Keratinocyte (primary cell): ENCODE results near the gene PIGL. TPM values are rescaled to one million over a fixed set of nuclear protein-coding genes. Genes with fewer than 3 reads are reported as not detected.
"Not testable (repeated sequence)": the region's sequence is repeated elsewhere in the genome, so short reads cannot be mapped to it uniquely, and the experiment has no call there.

ENCODE experiments used
- DNase-seq: peaks from one replicate; pipeline ENCODE4 v3.0.0-alpha.2; 2011; ENCODE audit warnings: low read depth, missing footprints, low spot score
- FAIRE-seq: peaks from 2 replicates; lab custom pipeline; 2011; peaks lifted over from hg19 to GRCh38; lab: Jason Lieb, UNC
- H2AFZ ChIP-seq: 2 replicates; pipeline ENCODE4 v1.6.0; 2012; ENCODE audit warnings: low read length, control low read depth, inconsistent platforms; ENCODE audit not compliant: control insufficient read depth
- H3K27ac ChIP-seq: 2 replicates; pipeline ENCODE4 v1.5.1; 2011; ENCODE audit warnings: low read length; ENCODE audit not compliant: control insufficient read depth, insufficient read depth
- H3K27me3 ChIP-seq: 3 replicates; pipeline ENCODE4 v1.6.0; 2011; ENCODE audit warnings: low read length; ENCODE audit not compliant: control insufficient read depth, insufficient read depth; ENCODE audit errors: extremely low read depth
- H3K36me3 ChIP-seq, 2 experiments: 2 replicates in 1 of 2; 3 replicates in 1 of 2; pipeline ENCODE4 v1.5.1; 2011; ENCODE audit warnings: low read length in 2 of 2, mild to moderate bottlenecking in 1 of 2; ENCODE audit not compliant: control insufficient read depth in 2 of 2, insufficient read depth in 2 of 2; ENCODE audit errors: extremely low read depth in 1 of 2
- H3K4me1 ChIP-seq: 3 replicates; pipeline ENCODE4 v1.5.1; 2011; ENCODE audit warnings: low read length; ENCODE audit not compliant: control insufficient read depth, insufficient read depth; ENCODE audit errors: extremely low read depth
- H3K4me2 ChIP-seq: 3 replicates; pipeline ENCODE4 v1.6.0; 2011; ENCODE audit warnings: low read depth, low read length; ENCODE audit not compliant: control insufficient read depth, insufficient read depth; ENCODE audit errors: extremely low read depth
- H3K4me3 ChIP-seq, 3 experiments: fragments of 200-600 bp in 1 of 3; sonication (generic) in 1 of 3; 2 replicates in 2 of 3; 3 replicates in 1 of 3; pipeline ENCODE4 v1.5.1; 2011 to 2016; ENCODE audit warnings: low read length in 3 of 3, mild to moderate bottlenecking in 3 of 3, control low read depth in 2 of 3, inconsistent platforms in 1 of 3, low read depth in 1 of 3, mixed read lengths in 1 of 3, mixed run types in 1 of 3, moderate library complexity in 1 of 3; ENCODE audit not compliant: control insufficient read depth in 2 of 3, insufficient read depth in 2 of 3; ENCODE audit errors: extremely low read depth in 1 of 3
- H3K79me2 ChIP-seq: 2 replicates; pipeline ENCODE4 v1.6.0; 2012; ENCODE audit warnings: low read length; ENCODE audit not compliant: control insufficient read depth, insufficient read depth
- H3K9ac ChIP-seq: 3 replicates; pipeline ENCODE4 v1.6.0; 2011; ENCODE audit warnings: low read length; ENCODE audit not compliant: control insufficient read depth, insufficient read depth; ENCODE audit errors: extremely low read depth
- H3K9me1 ChIP-seq: 3 replicates; pipeline ENCODE4 v1.6.0; 2011; ENCODE audit warnings: low read length; ENCODE audit not compliant: control insufficient read depth, insufficient read depth; ENCODE audit errors: extremely low read depth
- H3K9me3 ChIP-seq: 2 replicates; pipeline ENCODE4 v1.5.1; 2012; ENCODE audit warnings: low read depth, low read length; ENCODE audit not compliant: control insufficient read depth
- H4K20me1 ChIP-seq: 3 replicates; pipeline ENCODE4 v1.6.0; 2011; ENCODE audit warnings: low read length; ENCODE audit not compliant: control insufficient read depth, insufficient read depth; ENCODE audit errors: extremely low read depth
- CTCF ChIP-seq, 3 experiments: IDR thresholded peaks in 1 of 3; conservative IDR thresholded peaks in 1 of 3; optimal IDR thresholded peaks in 1 of 3; 2 replicates in 2 of 3; 3 replicates in 1 of 3; pipeline versions ENCODE3 to v1.5.1; 2011; ENCODE audit warnings: low read length in 3 of 3, mild to moderate bottlenecking in 3 of 3, moderate library complexity in 2 of 3, control low read depth in 1 of 3, inconsistent platforms in 1 of 3; ENCODE audit not compliant: insufficient read depth in 2 of 3; ENCODE audit errors: extremely low read depth in 1 of 3
- EZH2 ChIP-seq: IDR thresholded peaks from one replicate; pipeline ENCODE4 v1.6.1; 2012; ENCODE audit warnings: inconsistent platforms, mild to moderate bottlenecking, low read length, moderate library complexity
- dilution Hi-C: fragments of 300-500 bp; cut with MboI; formaldehyde crosslinking; loops from one replicate; pipeline ENCODE4 v1.7.0; 2020; ENCODE audit warnings: low sequenced_read_pairs; ENCODE audit not compliant: extremely low pct_ligation_motif_present
- polyA plus RNA-seq, 5 experiments: library from polyadenylated mRNA; depleted of rRNA in 3 of 5; stranded (reverse) in 3 of 5; stranded (forward) in 1 of 5; unstranded in 1 of 5; fragments of >200 nt; gene quantifications; 1 replicate in 1 of 5; 2 replicates in 3 of 5; 3 replicates in 1 of 5; pipeline versions ENCODE4 v1.2.1 to v1.2.3, GENCODE V29; 2011 to 2012; ENCODE audit warnings: missing spikeins in 2 of 5, low read depth in 1 of 5, low replicate concordance in 1 of 5

Gene PIGL
- polyA plus RNA-seq, 1 donor (not counting 4 experiments of a cell fraction or from before 2014, with no cell fraction given), result 21.5 TPM

- no peak for TF ChIP-seq CTCF (optimal IDR thresholded peaks at IDR 0.05 in 1 of 3, IDR thresholded peaks at IDR 0.05 in 1 of 3, conservative IDR thresholded peaks at IDR 0.05 in 1 of 3; ENCODE audit: extremely low read depth in 1 of 3, insufficient read depth in 2 of 3, low read length in 3 of 3)
- no peak for TF ChIP-seq EZH2
- Histone ChIP-seq H3K27me3 (no peaks in the 10 kb centered on the region), H3K4me2 (no peak overlapping the region), H3K4me1 (peaks cover 20% of the 10 kb centered on the region), H2AFZ (no peak overlapping the region), H3K9ac (no peak overlapping the region), H3K9me1 (no peaks in the 10 kb centered on the region), H3K4me3 (no peak overlapping the region), H4K20me1 (no peaks in the 10 kb centered on the region), H3K36me3 (peaks cover 0 to 7% of the 10 kb centered on the region in 2 experiments), H3K27ac (peak overlapping the region; percentile 42), H3K9me3 (no peaks in the 10 kb centered on the region), H3K79me2 (peaks cover 56% of the 10 kb centered on the region)
- no peak for DNase-seq
- dilution Hi-C loops, result no loop called here
- FAIRE-seq, result no peak
Observed at GRCh38 chr17:16191604-16192003, 25.4 kb upstream of the PIGL start.

- H2AFZ ChIP-seq, DNase-seq, FAIRE-seq, H3K36me3 ChIP-seq, H3K4me2 ChIP-seq, H3K27me3 ChIP-seq, H3K27ac ChIP-seq, H3K9ac ChIP-seq, H3K9me3 ChIP-seq, H4K20me1 ChIP-seq, H3K4me3 ChIP-seq, dilution Hi-C loops, H3K9me1 ChIP-seq: not testable (repeated sequence)
- peaks cover 22% of the 10 kb centered on the region for H3K4me1 ChIP-seq
- peaks cover 53% of the 10 kb centered on the region for H3K79me2 ChIP-seq
Observed at GRCh38 chr17:16194307-16194835, 22.6 kb upstream of the PIGL start.

GRCh38 chr17:16197276-16197675, 19.7 kb upstream of the PIGL start:
- Histone ChIP-seq H3K9me3 (no peaks in the 10 kb centered on the region), H3K36me3 (peaks cover 3 to 7% of the 10 kb centered on the region in 2 experiments), H3K9me1 (no peaks in the 10 kb centered on the region), H3K9ac (no peak overlapping the region), H3K4me3 (no peak overlapping the region), H2AFZ (no peak overlapping the region), H4K20me1 (no peaks in the 10 kb centered on the region), H3K27ac (no peak overlapping the region), H3K27me3 (no peaks in the 10 kb centered on the region), H3K79me2 (peaks cover 70% of the 10 kb centered on the region), H3K4me1 (peaks cover 6% of the 10 kb centered on the region), H3K4me2 (no peak overlapping the region)
- TF ChIP-seq EZH2, result no peak
- no peak for TF ChIP-seq CTCF (optimal IDR thresholded peaks at IDR 0.05 in 1 of 3, IDR thresholded peaks at IDR 0.05 in 1 of 3, conservative IDR thresholded peaks at IDR 0.05 in 1 of 3; ENCODE audit: extremely low read depth in 1 of 3, insufficient read depth in 2 of 3, low read length in 3 of 3)
- DNase-seq (no peak), FAIRE-seq (no peak)
- dilution Hi-C loops, result no loop called here
